GM13976 (cell line): ENCODE data around the gene MRPL14.
"Not testable (repeated sequence)": the region's sequence is repeated elsewhere in the genome, so short reads cannot be mapped to it uniquely, and the experiment has no call there.

Experiments
- DNase-seq: peaks from one replicate; pipeline ENCODE4 v3.0.0; 2012; ENCODE audit warnings: low spot score
- CTCF ChIP-seq: IDR thresholded peaks from 2 replicates; pipeline ENCODE4 v1.5.1; 2012; ENCODE audit warnings: borderline replicate concordance, mild to moderate bottlenecking; ENCODE audit not compliant: insufficient read depth; ENCODE audit errors: extremely low read depth, missing control alignments, control extremely low read depth
- in situ Hi-C: fragments of 300-500 bp; cut with MboI; formaldehyde crosslinking; loops from one replicate; pipeline ENCODE4 v1.12.0; 2022; ENCODE audit warnings: low sequenced_read_pairs, mixed read lengths, inconsistent platforms; ENCODE audit not compliant: unreplicated experiment

The MRPL14 gene

GRCh38 chr6:44096612-44097011 is 30.6 kb downstream of the MRPL14 start:
- in situ Hi-C loops = no loop called here
- DNase-seq = peak; percentile 87
- peak; percentile 91 for TF ChIP-seq CTCF

- DNase-seq, in situ Hi-C loops: not testable (repeated sequence)
Observed at GRCh38 chr6:44095243-44095623, 32.0 kb downstream of the MRPL14 start.

- no peak for DNase-seq
- in situ Hi-C loops = no loop called here
- TF ChIP-seq CTCF = no peak
Observed at GRCh38 chr6:44094403-44095242, 32.6 kb downstream of the MRPL14 start.

- in situ Hi-C loops = no loop called here
- TF ChIP-seq CTCF = no peak
- DNase-seq = no peak
Observed at GRCh38 chr6:44093750-44094402, 33.4 kb downstream of the MRPL14 start.

- no peak for TF ChIP-seq CTCF
- in situ Hi-C loops = no loop called here
- DNase-seq = no peak
Observed at GRCh38 chr6:44093066-44093465, 34.2 kb downstream of the MRPL14 start.

GRCh38 chr6:44091981-44092884 is 35.0 kb downstream of the MRPL14 start:
- TF ChIP-seq CTCF = no peak
- in situ Hi-C loops = no loop called here

GRCh38 chr6:44091356-44091755 is 35.9 kb downstream of the MRPL14 start:
- DNase-seq, in situ Hi-C loops: not testable (repeated sequence)

More at GRCh38 chr6:44091981-44092884, 35.0 kb downstream of the MRPL14 start:
- DNase-seq = no peak
